Transverse colon (tissue), 4 donors: ENCODE results near the gene SMIM11.

Experiments
- EP300 ChIP-seq: sonication (generic); formaldehyde crosslinking; IDR thresholded peaks from one replicate; pipeline ENCODE4 v1.6.1; 2017; ENCODE audit warnings: antibody characterized with exemption, low read depth
- POLR2A ChIP-seq: fragments of 450-650 bp; IDR thresholded peaks from one replicate; pipeline ENCODE4 v1.6.1; 2016; ENCODE audit warnings: antibody characterized with exemption, mild to moderate bottlenecking, moderate library complexity
- POLR2AphosphoS5 ChIP-seq, 3 donors: sonication (generic); formaldehyde crosslinking; IDR thresholded peaks; one replicate each; pipeline ENCODE4 v1.6.1; 2016; ENCODE audit warnings: antibody characterized with exemption in 3 of 3
- TF ChIP-seq, protein P1 (sequence below), 5 experiments: fragments of 200-600 bp in 3 of 5; fragments of 450-650 bp in 2 of 5; sonication (generic) in 3 of 5; IDR thresholded peaks; 1 replicate in 2 of 5; 2 replicates in 3 of 5; pipeline ENCODE4 v1.5.1; 2016 to 2017; ENCODE audit warnings: antibody characterized with exemption in 5 of 5, inconsistent platforms in 3 of 5, mild to moderate bottlenecking in 2 of 5, moderate library complexity in 1 of 5

DNA sequence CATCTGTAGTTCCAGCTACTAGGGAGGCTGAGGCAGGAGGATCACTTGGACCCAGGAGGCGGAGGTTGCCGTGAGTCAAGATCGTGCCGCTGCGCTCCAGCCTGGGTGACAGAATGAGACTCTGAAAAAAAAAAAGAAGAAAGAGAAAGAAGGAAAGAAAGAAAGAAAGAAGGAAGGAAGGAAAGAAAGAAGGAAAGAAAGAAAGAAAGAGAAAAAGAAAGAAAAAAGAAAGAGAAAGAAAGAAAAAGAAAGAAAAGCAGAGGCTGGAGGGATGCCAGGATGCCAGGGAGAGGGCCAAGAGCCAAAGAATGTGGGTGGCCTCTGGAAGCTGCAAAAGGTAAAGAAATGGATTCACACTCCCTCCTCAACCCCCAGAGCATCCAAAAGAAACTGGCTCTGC, 19.7 kb upstream of the SMIM11 start:
- TF ChIP-seq, protein P1, sequence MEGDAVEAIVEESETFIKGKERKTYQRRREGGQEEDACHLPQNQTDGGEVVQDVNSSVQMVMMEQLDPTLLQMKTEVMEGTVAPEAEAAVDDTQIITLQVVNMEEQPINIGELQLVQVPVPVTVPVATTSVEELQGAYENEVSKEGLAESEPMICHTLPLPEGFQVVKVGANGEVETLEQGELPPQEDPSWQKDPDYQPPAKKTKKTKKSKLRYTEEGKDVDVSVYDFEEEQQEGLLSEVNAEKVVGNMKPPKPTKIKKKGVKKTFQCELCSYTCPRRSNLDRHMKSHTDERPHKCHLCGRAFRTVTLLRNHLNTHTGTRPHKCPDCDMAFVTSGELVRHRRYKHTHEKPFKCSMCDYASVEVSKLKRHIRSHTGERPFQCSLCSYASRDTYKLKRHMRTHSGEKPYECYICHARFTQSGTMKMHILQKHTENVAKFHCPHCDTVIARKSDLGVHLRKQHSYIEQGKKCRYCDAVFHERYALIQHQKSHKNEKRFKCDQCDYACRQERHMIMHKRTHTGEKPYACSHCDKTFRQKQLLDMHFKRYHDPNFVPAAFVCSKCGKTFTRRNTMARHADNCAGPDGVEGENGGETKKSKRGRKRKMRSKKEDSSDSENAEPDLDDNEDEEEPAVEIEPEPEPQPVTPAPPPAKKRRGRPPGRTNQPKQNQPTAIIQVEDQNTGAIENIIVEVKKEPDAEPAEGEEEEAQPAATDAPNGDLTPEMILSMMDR (IDR thresholded peaks at IDR 0.05) = no peak
- no peak for TF ChIP-seq POLR2AphosphoS5 (IDR thresholded peaks at IDR 0.05)
- TF ChIP-seq POLR2A = no peak
- no peak for TF ChIP-seq EP300
